Neuronal stem cell (in vitro differentiated cells): ENCODE data around the gene CMTM1.

Source experiments
- DNase-seq: peaks from one replicate; pipeline ENCODE4 v3.0.0-alpha.2; 2013; ENCODE audit warnings: low spot score
- H2AFZ ChIP-seq: one replicate; pipeline ENCODE4 v1.6.1; 2013; ENCODE audit warnings: mild to moderate bottlenecking, low read length, inconsistent platforms
- H2AK5ac ChIP-seq: 2 replicates; pipeline ENCODE4 v1.6.1; 2013; ENCODE audit warnings: low read depth, mild to moderate bottlenecking, inconsistent platforms, low read length, moderate library complexity, mixed read lengths
- H2BK120ac ChIP-seq: 2 replicates; pipeline ENCODE4 v1.6.1; 2013; ENCODE audit warnings: low read depth, mild to moderate bottlenecking, inconsistent platforms, low read length, moderate library complexity, mixed read lengths
- H2BK12ac ChIP-seq: one replicate; pipeline ENCODE4 v1.6.1; 2013; ENCODE audit warnings: low read length, inconsistent platforms
- H2BK15ac ChIP-seq: 2 replicates; pipeline ENCODE4 v1.6.1; 2013; ENCODE audit warnings: mild to moderate bottlenecking, low read length, inconsistent platforms, mixed read lengths
- H2BK5ac ChIP-seq: one replicate; pipeline ENCODE4 v1.6.1; 2013; ENCODE audit warnings: inconsistent platforms, mild to moderate bottlenecking, low read length, moderate library complexity
- H3K14ac ChIP-seq: one replicate; pipeline ENCODE4 v1.6.1; 2013; ENCODE audit warnings: low read length, inconsistent platforms
- H3K18ac ChIP-seq: 2 replicates; pipeline ENCODE4 v1.6.1; 2013; ENCODE audit warnings: low read length, inconsistent platforms
- H3K23ac ChIP-seq: 2 replicates; pipeline ENCODE4 v1.6.1; 2013; ENCODE audit warnings: low read depth, mild to moderate bottlenecking, mixed read lengths, low read length, inconsistent platforms; ENCODE audit not compliant: poor library complexity
- H3K27ac ChIP-seq: replicated peaks from 3 replicates; pipeline ENCODE4 v1.5.1; 2013; ENCODE audit warnings: low read length, inconsistent platforms
- H3K27me3 ChIP-seq, 3 experiments: 2 replicates each; pipeline ENCODE4 v1.6.1; 2013; ENCODE audit warnings: low read length in 3 of 3, mild to moderate bottlenecking in 2 of 3, inconsistent platforms in 1 of 3, low read depth in 1 of 3, mixed read lengths in 1 of 3, moderate library complexity in 1 of 3; ENCODE audit not compliant: control insufficient read depth in 3 of 3, insufficient read depth in 3 of 3
- H3K36me3 ChIP-seq, 2 donors: replicated peaks in 1 of 2; 2 replicates each; pipeline ENCODE4 v1.6.1; 2013; ENCODE audit warnings: low read length in 2 of 2; ENCODE audit not compliant: control insufficient read depth in 2 of 2, insufficient read depth in 2 of 2
- H3K4ac ChIP-seq: 2 replicates; pipeline ENCODE4 v1.6.1; 2013; ENCODE audit warnings: inconsistent platforms, mild to moderate bottlenecking, low read length, moderate library complexity
- H3K4me1 ChIP-seq, 2 donors: 1 replicate in 1 of 2; 2 replicates in 1 of 2; pipeline ENCODE4 v1.6.1; 2013; ENCODE audit warnings: low read length in 2 of 2, low read depth in 1 of 2; ENCODE audit not compliant: control insufficient read depth in 2 of 2, insufficient read depth in 1 of 2
- H3K4me2 ChIP-seq: one replicate; pipeline ENCODE4 v1.6.1; 2013; ENCODE audit warnings: mild to moderate bottlenecking, low read length, inconsistent platforms; ENCODE audit not compliant: insufficient read depth, poor library complexity, severe bottlenecking
- H3K4me3 ChIP-seq, 2 donors: 2 replicates each; pipeline ENCODE4 v1.5.1; 2013; ENCODE audit warnings: low read length in 2 of 2, mild to moderate bottlenecking in 2 of 2, inconsistent platforms in 1 of 2, moderate library complexity in 1 of 2
- H3K79me1 ChIP-seq: one replicate; pipeline ENCODE4 v1.6.1; 2013; ENCODE audit warnings: low read depth, mild to moderate bottlenecking, inconsistent platforms, low read length, moderate library complexity
- H3K9ac ChIP-seq: one replicate; pipeline ENCODE4 v1.6.1; 2013; ENCODE audit warnings: mild to moderate bottlenecking, low read depth, low read length, inconsistent platforms; ENCODE audit not compliant: poor library complexity
- H3K9me3 ChIP-seq, 2 donors: replicated peaks in 1 of 2; 2 replicates each; pipeline versions ENCODE3 to v1.6.1; 2013; ENCODE audit warnings: low read length in 2 of 2, mild to moderate bottlenecking in 2 of 2, inconsistent platforms in 1 of 2, low read depth in 1 of 2, mixed read lengths in 1 of 2, moderate library complexity in 1 of 2; ENCODE audit not compliant: control insufficient read depth in 2 of 2, insufficient read depth in 1 of 2
- H4K8ac ChIP-seq: one replicate; pipeline ENCODE4 v1.6.1; 2013; ENCODE audit warnings: low read depth, mild to moderate bottlenecking, inconsistent platforms, low read length, moderate library complexity
- H4K91ac ChIP-seq: one replicate; pipeline ENCODE4 v1.6.1; 2013; ENCODE audit warnings: low read length, low read depth, mild to moderate bottlenecking, inconsistent platforms; ENCODE audit not compliant: poor library complexity
- WGBS, 2 donors: extraction: QIAGEN DNeasy Blood & Tissue Kit; methylation state at CpG; one replicate each; pipeline ENCODE4 v1.1.7; 2013; ENCODE audit warnings: missing lambda C conversion rate in 2 of 2, mixed read lengths in 1 of 2; ENCODE audit not compliant: insufficient read length in 2 of 2, insufficient replicate concordance in 1 of 2; ENCODE audit errors: extremely low coverage in 2 of 2; 5-methylcytosine and 5-hydroxymethylcytosine counted together

Gene CMTM1

GRCh38 chr16:66603537-66604375 is 37.5 kb downstream of the CMTM1 start:
- Histone ChIP-seq H3K36me3 (peaks cover 7 to 22% of the 10 kb centered on the region in 2 donors), H4K8ac (no peak overlapping the region), H3K4me2 (peak overlapping the region; percentile 60), H3K27me3 (no peaks in the 10 kb centered on the region), H2AFZ (peak overlapping the region; percentile 98), H3K27ac (peak overlapping the region; percentile 98), H3K14ac (no peak overlapping the region), H3K4me1 (peaks cover 12 to 17% of the 10 kb centered on the region in 2 donors), H2AK5ac (no peak overlapping the region), H2BK5ac (peak overlapping the region; percentile 2), H2BK15ac (peak overlapping the region; percentile 1), H3K4me3 (peak overlapping the region; percentile 48 to 88), H3K23ac (peak overlapping the region; percentile 0), H2BK120ac (no peak overlapping the region), H4K91ac (no peak overlapping the region), H2BK12ac (peak overlapping the region; percentile 31), H3K9ac (peak overlapping the region; percentile 87), H3K4ac (no peak overlapping the region), H3K79me1 (peaks cover 13% of the 10 kb centered on the region), H3K9me3 (no peaks in the 10 kb centered on the region), H3K18ac (peak overlapping the region; percentile 66)
- DNase-seq, result peak; percentile 80
- no CpG with 5 or more reads among the region's 32 CpGs for WGBS, 2 donors

- peak within 1 kb of the TSS; percentile 66 for H2BK120ac ChIP-seq
- peaks cover 13 to 30% of the 10 kb centered on the region in 2 donors for H3K36me3 ChIP-seq
- peak within 1 kb of the TSS; percentile 94 for H3K18ac ChIP-seq
- H2AK5ac ChIP-seq, result peak within 1 kb of the TSS; percentile 100
- peaks cover 12 to 20% of the 10 kb centered on the region in 2 donors for H3K4me1 ChIP-seq
- H3K27ac ChIP-seq, result peak within 1 kb of the TSS; percentile 98
- H3K4me2 ChIP-seq, result peak within 1 kb of the TSS; percentile 92
- H4K91ac ChIP-seq, result no peak within 1 kb of the TSS
- H3K9me3 ChIP-seq, result no peaks in the 10 kb centered on the region
- no peaks in the 10 kb centered on the region for H3K27me3 ChIP-seq
- no CpG with 5 or more reads among the region's 96 CpGs for WGBS, 2 donors
- peak within 1 kb of the TSS; percentile 94 for H3K9ac ChIP-seq
- H2BK15ac ChIP-seq, result peak within 1 kb of the TSS; percentile 1
- H2BK5ac ChIP-seq, result peak within 1 kb of the TSS; percentile 2
- peak within 1 kb of the TSS; percentile 48 to 88 for H3K4me3 ChIP-seq
- H3K14ac ChIP-seq, result peak within 1 kb of the TSS; percentile 84
- no peak within 1 kb of the TSS for H4K8ac ChIP-seq
- H2AFZ ChIP-seq, result peak within 1 kb of the TSS; percentile 98
- DNase-seq, result peak; percentile 74
- H3K4ac ChIP-seq, result peak within 1 kb of the TSS; percentile 97
- H3K79me1 ChIP-seq, result peaks cover 19% of the 10 kb centered on the region
- H3K23ac ChIP-seq, result peak within 1 kb of the TSS; percentile 89
- peak within 1 kb of the TSS; percentile 31 for H2BK12ac ChIP-seq
Measured at GRCh38 chr16:66604376-66605176, 38.3 kb downstream of the CMTM1 start, which contains the start of gene CMTM3. TSS of gene CMTM3 (plus strand) at chr16:66604704. CDS start at chr16:66604806, 102 bp downstream.

DNA sequence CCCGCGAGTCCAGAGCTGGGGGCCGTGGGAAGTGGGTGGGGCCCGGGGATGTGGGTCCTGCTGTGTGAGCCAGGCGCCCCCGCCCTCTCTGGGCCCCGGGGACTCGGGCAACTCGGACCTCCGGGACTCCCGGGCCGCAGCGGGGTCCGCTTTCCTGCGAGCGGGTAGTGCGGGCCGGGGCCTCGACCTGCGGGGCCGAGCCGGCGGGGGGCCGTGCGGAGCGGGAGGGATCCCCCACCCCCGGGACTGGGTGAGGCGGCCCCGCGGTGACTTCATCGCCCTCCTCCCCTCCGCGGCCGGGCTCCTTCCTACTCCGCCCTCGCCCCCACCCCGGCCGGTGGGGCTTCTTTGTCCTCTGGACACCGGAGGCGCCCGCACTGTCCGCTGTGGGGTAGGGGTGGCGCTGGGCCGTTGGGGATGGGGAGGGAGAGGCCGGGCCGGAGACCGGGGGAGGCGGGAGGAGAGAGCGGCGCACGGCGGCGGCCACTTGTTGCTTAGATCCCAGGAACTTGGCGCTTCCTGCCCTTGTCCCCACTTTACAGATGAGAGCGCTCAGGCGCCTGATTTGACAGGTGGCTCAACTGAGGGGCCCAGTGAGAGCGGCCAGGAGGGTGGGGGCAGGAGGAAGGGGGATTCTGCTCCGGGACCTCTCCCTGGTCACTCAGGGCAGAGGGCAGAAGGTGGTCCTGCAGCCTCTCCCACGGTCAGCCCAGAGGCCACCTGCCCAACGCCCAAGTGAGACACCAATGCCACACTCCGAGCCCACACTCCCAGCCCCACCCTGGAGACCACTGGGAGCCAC is 39.1 kb downstream of the CMTM1 start:
- Histone ChIP-seq H3K27me3 (no peaks in the 10 kb centered on the region), H3K4ac (peak overlapping the region; percentile 97), H2AFZ (peak overlapping the region; percentile 90), H3K23ac (peak overlapping the region; percentile 89), H2BK15ac (no peak overlapping the region), H3K36me3 (peaks cover 21 to 38% of the 10 kb centered on the region in 2 donors), H2AK5ac (peak overlapping the region; percentile 100), H4K91ac (no peak overlapping the region), H2BK5ac (peak overlapping the region; percentile 2), H3K9me3 (no peaks in the 10 kb centered on the region), H3K14ac (peak overlapping the region; percentile 84), H3K9ac (peak overlapping the region; percentile 94), H3K4me2 (peak overlapping the region; percentile 92), H3K79me1 (peaks cover 26% of the 10 kb centered on the region), H2BK12ac (no peak overlapping the region), H2BK120ac (peak overlapping the region; percentile 66), H4K8ac (no peak overlapping the region), H3K4me3 (peak overlapping the region; percentile 48 to 80), H3K18ac (peak overlapping the region; percentile 94), H3K4me1 (peaks cover 12 to 20% of the 10 kb centered on the region in 2 donors), H3K27ac (peak overlapping the region; percentile 65)
- WGBS, 2 donors, result no CpG with 5 or more reads among the region's 61 CpGs
- DNase-seq, result peak; percentile 54
